IMR-90 (cell line): ENCODE data around the gene LHX5. TPM values are rescaled to one million over a fixed set of nuclear protein-coding genes. Genes with fewer than 3 reads are reported as not detected.

ENCODE experiments used
- ATAC-seq: fragments of 200-7000 bp; cut with Tn5 transposase; 2 replicates; pipeline ENCODE4 v1.9.1; 2020; ENCODE audit warnings: low read depth, mild to moderate bottlenecking, moderate library complexity
- BruUV-seq: library from RNA; stranded (reverse); fragments of 400-500 nt; replicated peaks from 2 replicates; lab custom pipeline; 2021; lab: Mats Ljungman, UMichigan
- CTCF ChIA-PET: fragments of 300-600 bp; formaldehyde crosslinking; extraction: SDS; loops from one replicate; lab custom pipeline; 2021; ENCODE audit warnings: antibody characterized with exemption; lab: Yijun Ruan, JAX
- POLR2A ChIA-PET: fragments of 300-600 bp; sonication (Branson Sonifier 250); formaldehyde crosslinking; loops from one replicate; lab custom pipeline; 2022; ENCODE audit warnings: antibody characterized with exemption; ENCODE audit not compliant: unreplicated experiment; lab: Charles Lee
- DNase-seq: peaks from one replicate; pipeline ENCODE4 v3.0.0; 2013
- H2AFZ ChIP-seq: replicated peaks from 2 replicates; pipeline ENCODE3; 2013; ENCODE audit warnings: low read length, mild to moderate bottlenecking; ENCODE audit not compliant: poor library complexity
- H2AK5ac ChIP-seq: 2 replicates; pipeline ENCODE4 v1.6.1; 2013; ENCODE audit warnings: low read depth, low read length, inconsistent platforms
- H2AK9ac ChIP-seq: replicated peaks from 2 replicates; pipeline ENCODE3; 2013; ENCODE audit warnings: mild to moderate bottlenecking, low read depth, low read length, moderate library complexity; ENCODE audit not compliant: poor library complexity
- H2BK120ac ChIP-seq: 2 replicates; pipeline ENCODE4 v1.6.1; 2013; ENCODE audit warnings: low read depth, low read length, inconsistent platforms
- H2BK15ac ChIP-seq: 3 replicates; pipeline ENCODE4 v1.6.1; 2013; ENCODE audit warnings: low read depth, low read length, inconsistent platforms
- H2BK20ac ChIP-seq: 2 replicates; pipeline ENCODE4 v1.6.1; 2013; ENCODE audit warnings: low read depth, mild to moderate bottlenecking, inconsistent platforms, low read length, moderate library complexity
- H2BK5ac ChIP-seq: 2 replicates; pipeline ENCODE4 v1.6.1; 2013; ENCODE audit warnings: mild to moderate bottlenecking, low read depth, low read length, inconsistent platforms; ENCODE audit not compliant: poor library complexity, severe bottlenecking
- H3K14ac ChIP-seq: replicated peaks from 2 replicates; pipeline ENCODE4 v1.6.1; 2013; ENCODE audit warnings: low read depth, low read length, inconsistent platforms
- H3K18ac ChIP-seq: 2 replicates; pipeline ENCODE4 v1.6.1; 2013; ENCODE audit warnings: low read depth, low read length, control low read depth
- H3K23ac ChIP-seq: 2 replicates; pipeline ENCODE4 v1.6.1; 2013; ENCODE audit warnings: low read depth, low read length, inconsistent platforms
- H3K27ac ChIP-seq: 2 replicates; pipeline ENCODE4 v1.5.1; 2013; ENCODE audit warnings: mild to moderate bottlenecking, control low read depth, low read length; ENCODE audit not compliant: insufficient read depth
- H3K27me3 ChIP-seq: 2 replicates; pipeline ENCODE4 v1.6.1; 2013; ENCODE audit warnings: low read length; ENCODE audit not compliant: control insufficient read depth, insufficient read depth
- H3K36me3 ChIP-seq: 2 replicates; pipeline ENCODE4 v1.6.1; 2013; ENCODE audit warnings: low read length, mixed read lengths; ENCODE audit not compliant: control insufficient read depth, insufficient read depth
- H3K4ac ChIP-seq: 2 replicates; pipeline ENCODE4 v1.6.1; 2013; ENCODE audit warnings: low read depth, low read length, inconsistent platforms
- H3K4me1 ChIP-seq: 2 replicates; pipeline ENCODE4 v1.6.1; 2013; ENCODE audit warnings: low read length, mixed read lengths; ENCODE audit not compliant: control insufficient read depth, insufficient read depth
- H3K4me2 ChIP-seq: 2 replicates; pipeline ENCODE4 v1.6.1; 2013; ENCODE audit warnings: low read depth, mild to moderate bottlenecking, control low read depth, low read length, moderate library complexity
- H3K4me3 ChIP-seq: 2 replicates; pipeline ENCODE4 v1.5.1; 2013; ENCODE audit warnings: low read depth, mild to moderate bottlenecking, control low read depth, low read length, moderate library complexity; ENCODE audit not compliant: insufficient read depth
- H3K56ac ChIP-seq: 2 replicates; pipeline ENCODE4 v1.6.1; 2013; ENCODE audit warnings: low read length, inconsistent platforms; ENCODE audit not compliant: insufficient read depth; ENCODE audit errors: extremely low read depth
- H3K79me1 ChIP-seq, 2 experiments: 2 replicates each; pipeline ENCODE4 v1.6.1; 2013; ENCODE audit warnings: low read length in 2 of 2, inconsistent platforms in 1 of 2, low read depth in 1 of 2
- H3K9ac ChIP-seq: 2 replicates; pipeline ENCODE4 v1.6.1; 2013; ENCODE audit warnings: low read depth, low read length, control low read depth
- H3K9me1 ChIP-seq: 2 replicates; pipeline ENCODE4 v1.6.1; 2013; ENCODE audit warnings: low read length, inconsistent platforms; ENCODE audit not compliant: insufficient read depth
- H3K9me3 ChIP-seq: 2 replicates; pipeline ENCODE4 v1.6.1; 2013; ENCODE audit warnings: low read length; ENCODE audit not compliant: control insufficient read depth, insufficient read depth
- H4K20me1 ChIP-seq: 2 replicates; pipeline ENCODE4 v1.6.1; 2013; ENCODE audit warnings: low read length, inconsistent platforms; ENCODE audit not compliant: insufficient read depth
- H4K5ac ChIP-seq: 2 replicates; pipeline ENCODE4 v1.6.1; 2013; ENCODE audit warnings: mild to moderate bottlenecking, low read depth, low read length, control low read depth
- H4K8ac ChIP-seq, 2 experiments: 2 replicates each; pipeline ENCODE4 v1.6.1; 2013; ENCODE audit warnings: low read depth in 2 of 2, low read length in 2 of 2, control low read depth in 1 of 2, inconsistent platforms in 1 of 2
- H4K91ac ChIP-seq: 2 replicates; pipeline ENCODE4 v1.6.1; 2013; ENCODE audit warnings: low read depth, low read length, inconsistent platforms; ENCODE audit not compliant: insufficient read depth
- CHD1 ChIP-seq: IDR thresholded peaks from 2 replicates; pipeline ENCODE4 v1.6.1; 2012; ENCODE audit warnings: low read depth, low read length, improper control_type of control experiment
- CTCF ChIP-seq: conservative IDR thresholded peaks from 2 replicates; pipeline ENCODE4 v1.5.1; 2012; ENCODE audit warnings: mild to moderate bottlenecking, low read depth, low read length, improper control_type of control experiment
- FOS ChIP-seq: fragments of 150-350 bp; IDR thresholded peaks from 2 replicates; pipeline ENCODE4 v1.6.1; 2016; ENCODE audit warnings: low read depth, low read length
- MAFK ChIP-seq: IDR thresholded peaks from 2 replicates; pipeline ENCODE4 v1.6.1; 2012; ENCODE audit warnings: low read depth, low read length, improper control_type of control experiment
- MAZ ChIP-seq: IDR thresholded peaks from 2 replicates; pipeline ENCODE4 v1.6.1; 2012; ENCODE audit warnings: low read depth, mild to moderate bottlenecking, low read length, improper control_type of control experiment, moderate library complexity, borderline replicate concordance
- MXI1 ChIP-seq: IDR thresholded peaks from 2 replicates; pipeline ENCODE4 v1.6.1; 2012; ENCODE audit warnings: low read depth, mild to moderate bottlenecking, low read length, moderate library complexity, borderline replicate concordance
- NFE2L2 ChIP-seq: fragments of 150-350 bp; IDR thresholded peaks from 2 replicates; pipeline ENCODE4 v1.6.1; 2016; ENCODE audit warnings: low read depth, mild to moderate bottlenecking, low read length
- POLR2A ChIP-seq: IDR thresholded peaks from 2 replicates; pipeline ENCODE4 v1.6.1; 2012; ENCODE audit warnings: mild to moderate bottlenecking, low read depth, low read length
- RAD21 ChIP-seq: IDR thresholded peaks from 2 replicates; pipeline ENCODE4 v1.6.1; 2012; ENCODE audit warnings: low read length, improper control_type of control experiment
- RCOR1 ChIP-seq: IDR thresholded peaks from 2 replicates; pipeline ENCODE4 v1.6.1; 2012; ENCODE audit warnings: mild to moderate bottlenecking, low read length, improper control_type of control experiment; ENCODE audit not compliant: insufficient replicate concordance
- RFX5 ChIP-seq: IDR thresholded peaks from 2 replicates; pipeline ENCODE4 v1.8.0; 2012; ENCODE audit warnings: low read depth, mild to moderate bottlenecking, low read length, moderate library complexity
- SMC3 ChIP-seq: fragments of 150-350 bp; IDR thresholded peaks from 2 replicates; pipeline ENCODE4 v1.6.1; 2016; ENCODE audit warnings: low read depth, mild to moderate bottlenecking, antibody characterized with exemption, low read length, moderate library complexity
- WGBS, 2 experiments: methylation state at CpG; one replicate each; pipeline versions ENCODE4 v1.1.5 to v1.1.7; 2013; ENCODE audit warnings: missing lambda C conversion rate in 2 of 2; ENCODE audit not compliant: insufficient read length in 1 of 2; ENCODE audit errors: extremely low coverage in 2 of 2; 5-methylcytosine and 5-hydroxymethylcytosine counted together
- dilution Hi-C: fragments of 300-500 bp; cut with HindIII; formaldehyde crosslinking; loops from one replicate; pipeline ENCODE4 v1.14.3; 2018; ENCODE audit warnings: low sequenced_read_pairs; ENCODE audit not compliant: unreplicated experiment
- in situ Hi-C: fragments of 300-500 bp; cut with MboI; formaldehyde crosslinking; loops from 3 replicates; pipeline ENCODE4 v1.14.3; 2019; ENCODE audit warnings: low sequenced_read_pairs, inconsistent platforms, mixed read lengths
- intact Hi-C: fragments of 100-400 bp; cut with micrococcal nuclease; formaldehyde crosslinking; loops from 2 replicates; pipeline ENCODE4 v1.10.0; 2022
- polyA plus RNA-seq, 3 experiments: library from polyadenylated mRNA; depleted of rRNA; stranded (reverse); fragments of >200 nt; gene quantifications; 2 replicates each; pipeline ENCODE4 v1.2.3, GENCODE V29; 2012; ENCODE audit warnings: low replicate concordance in 1 of 3
- total RNA-seq: library from RNA; depleted of rRNA; stranded (reverse); fragments of >200 nt; gene quantifications from 2 replicates; pipeline ENCODE4 v1.2.3, GENCODE V29; 2012
- TF ChIP-seq, protein P1 (sequence below): fragments of 150-350 bp; IDR thresholded peaks from 2 replicates; pipeline ENCODE4 v1.6.1; 2016; ENCODE audit warnings: low read depth, mild to moderate bottlenecking, low read length, moderate library complexity, borderline replicate concordance

Gene LHX5
- total and polyA plus RNA-seq, 2 of the 4 experiments (the other 2 are of a cell fraction) = not detected

DNA sequence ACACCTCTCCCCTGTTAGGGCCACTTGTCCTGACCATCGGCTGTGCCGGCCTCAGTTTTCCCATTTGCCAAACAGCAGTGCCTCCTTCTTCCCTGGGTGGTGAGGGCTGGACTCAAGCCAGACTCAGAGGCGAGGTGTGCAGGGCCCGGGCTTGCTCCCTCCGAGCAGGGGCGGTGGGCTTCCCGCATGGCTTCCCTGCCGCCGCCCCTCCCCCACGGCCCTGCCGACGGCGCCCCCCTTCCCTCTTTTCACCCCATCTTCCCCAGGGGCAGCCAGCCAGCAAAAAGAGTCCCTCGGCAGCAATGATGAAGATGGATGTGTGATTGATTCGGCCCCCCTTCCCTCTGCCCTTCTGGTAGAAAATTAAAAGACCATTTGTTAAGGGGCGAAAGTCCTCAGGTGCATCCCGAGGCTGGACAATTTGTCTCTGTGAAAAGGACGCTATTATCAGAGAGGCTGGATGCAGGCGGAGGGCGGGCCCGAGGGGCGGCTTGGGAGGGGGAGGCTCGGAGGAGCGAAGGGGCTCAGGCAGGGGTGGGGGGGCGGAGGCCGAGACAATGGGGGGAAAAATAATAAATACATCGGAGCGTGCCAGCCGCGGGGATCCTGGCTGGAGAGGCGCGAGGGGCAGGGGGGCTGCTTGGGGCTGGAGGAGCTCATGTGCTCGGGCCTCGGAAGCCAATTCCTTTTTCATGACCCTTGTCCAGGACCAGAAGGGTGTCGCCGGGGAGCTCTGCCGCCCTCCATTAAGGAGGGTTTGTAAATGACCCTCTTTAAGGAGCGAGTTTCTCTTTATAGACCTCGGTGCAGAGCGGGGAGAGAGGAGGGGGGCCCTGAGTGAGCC lies 48.0 kb upstream of the LHX5 start (continued):
- TF ChIP-seq POLR2A = no peak

DNA sequence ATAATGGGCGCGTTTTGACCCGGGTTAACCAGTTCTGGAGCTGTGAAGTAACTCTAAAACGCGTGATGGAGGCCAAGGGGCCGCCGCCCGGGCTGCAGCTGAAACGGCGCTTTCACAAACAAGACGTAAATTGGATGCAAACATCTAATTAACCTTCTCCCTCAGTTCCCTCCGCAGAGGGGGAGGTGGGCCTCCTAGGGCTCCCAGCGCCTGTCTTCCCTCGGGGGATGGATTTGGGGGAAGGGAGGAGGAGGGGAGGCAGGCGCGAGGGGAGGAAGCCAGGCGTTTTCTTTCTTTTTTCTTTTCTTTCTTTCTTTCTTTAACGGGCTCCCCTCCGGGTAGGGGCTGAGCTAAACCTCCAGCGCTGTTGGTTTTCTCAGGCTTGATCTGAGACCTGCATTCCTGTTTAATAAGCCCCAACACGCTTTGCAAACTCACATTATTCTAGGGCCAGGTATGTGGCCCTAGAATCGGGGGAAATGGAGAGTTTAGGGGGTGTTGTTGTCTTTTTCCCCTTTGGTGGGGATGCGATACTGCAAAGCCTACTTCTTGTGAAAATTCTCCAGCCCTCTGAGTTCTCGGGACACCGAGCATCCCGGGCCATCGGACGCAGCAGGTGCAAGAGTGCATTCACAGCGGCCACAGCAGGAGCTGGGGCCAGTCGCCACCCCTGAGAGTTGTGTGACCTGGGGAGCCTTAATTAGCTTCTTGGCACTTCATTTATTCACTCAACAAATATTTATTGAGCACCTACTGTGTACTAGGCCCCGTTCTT lies 43.6 kb upstream of the LHX5 start:
- Histone ChIP-seq H3K4me3 (no peak overlapping the region), H3K79me1 (no peaks in the 10 kb centered on the region), H2BK120ac (no peak overlapping the region), H3K9me1 (no peaks in the 10 kb centered on the region), H2AK9ac (no peak overlapping the region), H2AFZ (no peak overlapping the region), H3K27me3 (peaks cover 13% of the 10 kb centered on the region), H3K4me1 (no peaks in the 10 kb centered on the region), H2BK15ac (no peak overlapping the region), H3K36me3 (no peaks in the 10 kb centered on the region), H3K14ac (no peak overlapping the region), H4K91ac (no peak overlapping the region), H4K5ac (no peak overlapping the region), H3K27ac (no peak overlapping the region), H3K4ac (no peak overlapping the region), H4K20me1 (no peaks in the 10 kb centered on the region), H2BK5ac (no peak overlapping the region), H4K8ac (no peak overlapping the region), H3K23ac (no peak overlapping the region), H3K56ac (no peak overlapping the region), H3K9ac (no peak overlapping the region), H3K4me2 (no peak overlapping the region), H2AK5ac (no peak overlapping the region), H3K9me3 (0 out of 2 replicates have a peak, but pooled peaks cover 2% of the 10 kb centered on the region), H3K18ac (no peak overlapping the region), H2BK20ac (no peak overlapping the region)
- ChIA-PET POLR2A (no interaction called here), CTCF (no interaction called here)
- in situ Hi-C loops (no loop called here), intact Hi-C loops (no loop called here), dilution Hi-C loops (no loop called here)
- 0% methylated on average over 5 of the region's 31 CpGs; no CpG with 5 or more reads in 1 of the 2 experiments for WGBS, 2 experiments
- ATAC-seq (no peak), DNase-seq (no peak)
- no TSS peak for BruUV-seq
- TF ChIP-seq NFE2L2 = no peak
- no peak for TF ChIP-seq RCOR1
- no peak for TF ChIP-seq RAD21
- no peak for TF ChIP-seq POLR2A
- TF ChIP-seq MAZ = no peak
- TF ChIP-seq FOS = no peak
- no peak for TF ChIP-seq MAFK
- no peak for TF ChIP-seq SMC3
- TF ChIP-seq, protein P1, sequence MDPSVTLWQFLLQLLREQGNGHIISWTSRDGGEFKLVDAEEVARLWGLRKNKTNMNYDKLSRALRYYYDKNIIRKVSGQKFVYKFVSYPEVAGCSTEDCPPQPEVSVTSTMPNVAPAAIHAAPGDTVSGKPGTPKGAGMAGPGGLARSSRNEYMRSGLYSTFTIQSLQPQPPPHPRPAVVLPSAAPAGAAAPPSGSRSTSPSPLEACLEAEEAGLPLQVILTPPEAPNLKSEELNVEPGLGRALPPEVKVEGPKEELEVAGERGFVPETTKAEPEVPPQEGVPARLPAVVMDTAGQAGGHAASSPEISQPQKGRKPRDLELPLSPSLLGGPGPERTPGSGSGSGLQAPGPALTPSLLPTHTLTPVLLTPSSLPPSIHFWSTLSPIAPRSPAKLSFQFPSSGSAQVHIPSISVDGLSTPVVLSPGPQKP = no peak
- TF ChIP-seq MXI1 = no peak
- TF ChIP-seq RFX5 = no peak
- no peak for TF ChIP-seq CTCF
- TF ChIP-seq CHD1 = no peak
